Endothelial cell of coronary artery (primary cell): ENCODE data around the gene RABL2A. TPM values are rescaled to one million over a fixed set of nuclear protein-coding genes. Genes with fewer than 3 reads are reported as not detected.

Experiments used
- total RNA-seq: library from RNA; depleted of rRNA; stranded (reverse); fragments of >200 nt; gene quantifications from 2 replicates; pipeline ENCODE4 v1.2.3, GENCODE V29; 2014

Gene RABL2A
- 5.0 and 7.3 TPM in 2 replicates for total RNA-seq

DNA sequence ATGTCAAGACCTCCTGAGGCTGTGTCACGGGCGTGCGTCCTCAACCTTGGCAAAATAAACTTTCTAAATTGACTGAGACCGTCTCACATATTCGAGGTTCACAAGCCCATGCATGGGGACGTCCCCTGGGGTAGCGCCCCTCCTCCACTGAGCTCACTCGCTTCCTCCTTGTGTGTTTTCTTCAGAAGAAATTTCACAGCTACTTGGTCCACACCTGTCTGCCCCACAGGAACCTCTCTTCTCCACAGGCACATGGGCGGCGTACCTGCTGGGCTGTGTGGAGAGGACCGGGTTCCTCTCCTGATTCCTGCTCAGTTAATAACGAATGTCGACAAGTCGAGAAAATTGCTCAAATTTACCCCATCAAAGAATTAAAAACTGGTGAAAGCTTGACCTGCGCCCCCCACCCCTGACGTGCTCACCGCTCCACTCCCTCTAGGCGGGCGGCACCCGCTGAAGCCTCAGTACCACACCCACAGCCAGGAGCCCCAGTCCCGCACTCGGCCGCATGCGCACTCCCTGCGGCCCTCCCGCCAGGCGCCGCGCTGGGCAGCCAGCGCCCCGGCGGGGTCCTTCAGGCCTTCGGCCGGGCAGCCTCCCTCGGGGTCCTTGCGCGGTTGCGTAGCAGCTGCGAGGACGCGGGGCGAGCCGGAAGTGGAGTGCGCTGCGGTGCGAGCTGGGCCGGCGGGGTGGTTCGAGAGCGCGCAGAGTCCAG lies at the start of gene RABL2A:
RABL2A (plus strand) TSS at position 651 of the 715 bp plus-strand sequence. CDS start 1,341 bp downstream, outside the sequence.

Other genes with a start within 250 kb of the RABL2A start
- gene ZNG1B, start 189.6 kb upstream of the RABL2A start, total RNA-seq = 43.4 and 62.1 TPM in 2 replicates
- gene FOXD4L1, start 128.6 kb upstream of the RABL2A start, total RNA-seq = 0.18 TPM in 1 of 2 replicates, not detected in the other
- 82.7 and 119 TPM in 2 replicates for gene SLC35F5, start 129.4 kb downstream of the RABL2A start, total RNA-seq